Endothelial cell of umbilical vein (primary cell): ENCODE results near the gene TUBGCP3. TPM values are rescaled to one million over a fixed set of nuclear protein-coding genes. Genes with fewer than 3 reads are reported as not detected.

ENCODE experiments used
- BruUV-seq: library from RNA; stranded (reverse); fragments of 400-500 nt; replicated peaks from 2 replicates; lab custom pipeline; 2021; lab: Mats Ljungman, UMichigan
- CTCF ChIA-PET: fragments of 300-600, 350-600 bp; sonication (Branson Sonifier 250); formaldehyde crosslinking; loops from one replicate; lab custom pipeline; 2021; ENCODE audit warnings: antibody characterized with exemption, inconsistent platforms; lab: Charles Lee
- POLR2A ChIA-PET: fragments of 300-600, 350-600 bp; sonication (Branson Sonifier 250); formaldehyde crosslinking; loops from one replicate; lab custom pipeline; 2021; ENCODE audit warnings: antibody characterized with exemption, inconsistent platforms; lab: Charles Lee
- DNase-seq: peaks from one replicate; pipeline ENCODE4 v3.0.0-alpha.2; 2011; ENCODE audit warnings: low read depth, low spot score
- FAIRE-seq: peaks from 2 replicates; lab custom pipeline; 2011; peaks lifted over from hg19 to GRCh38; lab: Jason Lieb, UNC
- H2AFZ ChIP-seq: 2 replicates; pipeline ENCODE4 v1.6.0; 2012; ENCODE audit warnings: low read depth, low read length, control low read depth, inconsistent platforms
- H3K27ac ChIP-seq: 2 replicates; pipeline ENCODE4 v1.5.1; 2011; ENCODE audit warnings: low read depth, mild to moderate bottlenecking, control low read depth, low read length, moderate library complexity; ENCODE audit not compliant: insufficient read depth
- H3K27me3 ChIP-seq, 2 experiments: 2 replicates each; pipeline versions ENCODE4 v1.6.0 to v1.6.1; 2011; ENCODE audit warnings: low read length in 2 of 2, mixed read lengths in 1 of 2; ENCODE audit not compliant: control insufficient read depth in 2 of 2, insufficient read depth in 2 of 2
- H3K36me3 ChIP-seq, 2 experiments: 2 replicates in 1 of 2; 3 replicates in 1 of 2; pipeline ENCODE4 v1.5.1; 2011; ENCODE audit warnings: low read length in 2 of 2, mild to moderate bottlenecking in 1 of 2, moderate library complexity in 1 of 2; ENCODE audit not compliant: control insufficient read depth in 2 of 2, insufficient read depth in 2 of 2; ENCODE audit errors: extremely low read depth in 1 of 2
- H3K4me1 ChIP-seq: 3 replicates; pipeline ENCODE4 v1.5.1; 2011; ENCODE audit warnings: mild to moderate bottlenecking, low read length; ENCODE audit not compliant: control insufficient read depth, insufficient read depth; ENCODE audit errors: extremely low read depth
- H3K4me2 ChIP-seq: 2 replicates; pipeline ENCODE4 v1.6.1; 2011; ENCODE audit warnings: low read length, control low read depth, mixed read lengths; ENCODE audit not compliant: insufficient read depth
- H3K4me3 ChIP-seq, 3 experiments: fragments of 200-600 bp in 1 of 3; sonication (generic), shearing (Covaris generic) in 1 of 3; replicated peaks in 1 of 3; 2 replicates each; pipeline ENCODE4 v1.5.1; 2011 to 2016; ENCODE audit warnings: control low read depth in 3 of 3, low read length in 3 of 3, mild to moderate bottlenecking in 2 of 3, inconsistent platforms in 1 of 3, low read depth in 1 of 3, moderate library complexity in 1 of 3; ENCODE audit not compliant: insufficient read depth in 1 of 3
- H3K79me2 ChIP-seq: 2 replicates; pipeline ENCODE4 v1.6.0; 2012; ENCODE audit warnings: low read length, inconsistent platforms; ENCODE audit not compliant: control insufficient read depth, insufficient read depth
- H3K9ac ChIP-seq: replicated peaks from 2 replicates; pipeline ENCODE3; 2011; ENCODE audit warnings: low read length, control low read depth; ENCODE audit not compliant: insufficient read depth; ENCODE audit errors: extremely low read depth
- H3K9me1 ChIP-seq: replicated peaks from 3 replicates; pipeline ENCODE4 v1.6.0; 2011; ENCODE audit warnings: mild to moderate bottlenecking, low read length; ENCODE audit not compliant: control insufficient read depth, insufficient read depth; ENCODE audit errors: extremely low read depth
- H3K9me3 ChIP-seq: replicated peaks from 2 replicates; pipeline ENCODE4 v1.5.1; 2012; ENCODE audit warnings: low read length, inconsistent platforms; ENCODE audit not compliant: control insufficient read depth, insufficient read depth
- H4K20me1 ChIP-seq: replicated peaks from 2 replicates; pipeline ENCODE3; 2011; ENCODE audit warnings: mild to moderate bottlenecking, low read length; ENCODE audit not compliant: control insufficient read depth, insufficient read depth; ENCODE audit errors: extremely low read depth
- CTCF ChIP-seq, 2 donors: IDR thresholded peaks; 1 replicate in 1 of 2; 2 replicates in 1 of 2; pipeline ENCODE4 v1.5.1; 2011; ENCODE audit warnings: low read length in 2 of 2, mild to moderate bottlenecking in 2 of 2, moderate library complexity in 2 of 2, control low read depth in 1 of 2, inconsistent platforms in 1 of 2, low read depth in 1 of 2; ENCODE audit not compliant: insufficient read depth in 1 of 2; ENCODE audit errors: extremely low read depth in 1 of 2
- EZH2 ChIP-seq: IDR thresholded peaks from 2 replicates; pipeline ENCODE4 v1.6.1; 2012; ENCODE audit warnings: borderline replicate concordance, low read depth, mild to moderate bottlenecking, moderate library complexity, low read length, inconsistent platforms; ENCODE audit not compliant: severe bottlenecking
- FOS ChIP-seq: IDR thresholded peaks from 2 replicates; pipeline ENCODE4 v1.6.1; 2011; ENCODE audit warnings: mild to moderate bottlenecking, low read length, moderate library complexity, borderline replicate concordance; ENCODE audit not compliant: insufficient read depth
- GATA2 ChIP-seq: IDR thresholded peaks from 2 replicates; pipeline ENCODE4 v1.7.0; 2011; ENCODE audit warnings: low read depth, mild to moderate bottlenecking, moderate library complexity, mixed read lengths, low read length; ENCODE audit not compliant: insufficient read length, insufficient read depth
- JUN ChIP-seq: IDR thresholded peaks from 2 replicates; pipeline ENCODE4 v1.6.1; 2011; ENCODE audit warnings: borderline replicate concordance, low read depth; ENCODE audit not compliant: insufficient read length, insufficient read depth
- MAX ChIP-seq: IDR thresholded peaks from 2 replicates; pipeline ENCODE4 v1.6.1; 2011; ENCODE audit not compliant: insufficient read depth, insufficient read length
- MYC ChIP-seq: IDR thresholded peaks from one replicate; pipeline ENCODE4 v1.6.1; 2011; ENCODE audit warnings: mild to moderate bottlenecking, low read depth, low read length
- POLR2A ChIP-seq: IDR thresholded peaks from 2 replicates; pipeline ENCODE4 v1.6.1; 2012; ENCODE audit warnings: low read depth, mild to moderate bottlenecking, control low read depth, low read length
- POLR2AphosphoS5 ChIP-seq: IDR thresholded peaks from 2 replicates; pipeline ENCODE4 v1.6.1; 2012; ENCODE audit warnings: low read depth, mild to moderate bottlenecking, control low read depth, low read length, moderate library complexity; ENCODE audit not compliant: insufficient read depth
- dilution Hi-C: fragments of 300-500 bp; cut with MboI; formaldehyde crosslinking; loops from one replicate; pipeline ENCODE4 v1.15.0; 2019; ENCODE audit warnings: low sequenced_read_pairs; ENCODE audit not compliant: extremely low pct_ligation_motif_present
- intact Hi-C: fragments of 100-400 bp; cut with micrococcal nuclease; formaldehyde crosslinking; loops from one replicate; pipeline ENCODE4 v1.10.0; 2022
- polyA plus RNA-seq, 4 experiments: library from polyadenylated mRNA; depleted of rRNA in 3 of 4; stranded (reverse) in 3 of 4; unstranded in 1 of 4; fragments of >200 nt; gene quantifications; 2 replicates each; pipeline versions ENCODE4 v1.2.1 to v1.2.3, GENCODE V29; 2011 to 2012; ENCODE audit warnings: missing spikeins in 1 of 4
- total RNA-seq: library from RNA; stranded (reverse); gene quantifications from 2 replicates; pipeline ENCODE4 v1.2.3, GENCODE V29; 2021

The TUBGCP3 gene
- total and polyA plus RNA-seq, 2 donors (not counting 3 experiments of a cell fraction or from before 2014, with no cell fraction given): 36.4 to 47.7 TPM

- CTCF ChIA-PET: no interaction called here
- BruUV-seq: no TSS peak
- TF ChIP-seq POLR2AphosphoS5: no peak
Measured at GRCh38 chr13:112635323-112635722, 47.4 kb upstream of the TUBGCP3 start.

GRCh38 chr13:112634102-112634501, 46.1 kb upstream of the TUBGCP3 start:
- no peak overlapping the region for H3K4me2 ChIP-seq
- TF ChIP-seq FOS (no peak), GATA2 (no peak), JUN (no peak), POLR2AphosphoS5 (no peak), CTCF (IDR thresholded peaks at IDR 0.05; ENCODE audit: extremely low read depth in 1 of 2, insufficient read depth in 1 of 2, low read depth in 1 of 2, low read length in 2 of 2) (no peak), MAX (no peak), POLR2A (no peak), EZH2 (no peak), MYC (no peak)
- no peak overlapping the region for H3K9ac ChIP-seq
- H3K79me2 ChIP-seq: no peaks in the 10 kb centered on the region
- POLR2A ChIA-PET: no interaction called here
- no peak overlapping the region for H3K4me3 ChIP-seq
- DNase-seq (no peak), FAIRE-seq (no peak)
- H3K4me1 ChIP-seq: no peaks in the 10 kb centered on the region
- H3K27ac ChIP-seq: no peak overlapping the region
- intact Hi-C loops: loop anchor here (10.0 kb wide), 1 partner anchor 391 kb away; no protein-coding TSS in a partner anchor
- H3K9me1 ChIP-seq: no peaks in the 10 kb centered on the region
- no peaks in the 10 kb centered on the region for H3K36me3 ChIP-seq
- dilution Hi-C loops: no loop called here
- no peaks in the 10 kb centered on the region for H4K20me1 ChIP-seq
- CTCF ChIA-PET: interaction anchor here (1.0 kb wide), 1 partner anchor 240 kb away, joined by 6 read pairs; no protein-coding TSS in a partner anchor
- H2AFZ ChIP-seq: no peak overlapping the region
- no peaks in the 10 kb centered on the region for H3K9me3 ChIP-seq
- H3K27me3 ChIP-seq: peaks cover 13 to 26% of the 10 kb centered on the region in 2 experiments
- BruUV-seq: no TSS peak

More at GRCh38 chr13:112635323-112635722, 47.4 kb upstream of the TUBGCP3 start:
- no peak for FAIRE-seq
- Histone ChIP-seq H2AFZ (no peak overlapping the region), H3K36me3 (no peaks in the 10 kb centered on the region), H3K4me2 (no peak overlapping the region), H3K27me3 (peaks cover 22 to 32% of the 10 kb centered on the region in 2 experiments), H3K4me1 (no peaks in the 10 kb centered on the region), H3K27ac (no peak overlapping the region), H4K20me1 (no peaks in the 10 kb centered on the region), H3K9me1 (no peaks in the 10 kb centered on the region), H3K4me3 (no peak overlapping the region), H3K79me2 (no peaks in the 10 kb centered on the region), H3K9me3 (no peaks in the 10 kb centered on the region), H3K9ac (no peak overlapping the region)
- POLR2A ChIA-PET: no interaction called here
- no peak for DNase-seq
- intact Hi-C loops (loop anchor here (10.0 kb wide), 1 partner anchor 389 kb away; no protein-coding TSS in a partner anchor), dilution Hi-C loops (no loop called here)
